OCI-M2 (cell line): ENCODE results near the gene ZFP92.

Source experiments
- DNase-seq: peaks from one replicate; lab custom pipeline; 2025; ENCODE audit not compliant: unreplicated experiment; lab: John Stamatoyannopoulos, UW

The ZFP92 gene

GRCh38 chrX:153435845-153436244, 24.6 kb downstream of the ZFP92 start:
- DNase-seq: no peak

GRCh38 chrX:153438532-153438931, 27.3 kb downstream of the ZFP92 start:
- DNase-seq: no peak

- DNase-seq: no peak
Observed at GRCh38 chrX:153439977-153440376, 28.7 kb downstream of the ZFP92 start.

GRCh38 chrX:153440556-153441135, 29.4 kb downstream of the ZFP92 start:
- no peak for DNase-seq

GRCh38 chrX:153441296-153441695, 30.0 kb downstream of the ZFP92 start:
- no peak for DNase-seq

GRCh38 chrX:153441981-153442380, 30.7 kb downstream of the ZFP92 start:
- no peak for DNase-seq

GRCh38 chrX:153442463-153442862, 31.2 kb downstream of the ZFP92 start:
- no peak for DNase-seq

- DNase-seq: no peak
Observed at GRCh38 chrX:153443476-153444332, 32.4 kb downstream of the ZFP92 start.

GRCh38 chrX:153444333-153445011, 33.2 kb downstream of the ZFP92 start:
- no peak for DNase-seq

GRCh38 chrX:153445106-153445855, 34.0 kb downstream of the ZFP92 start:
- no peak for DNase-seq

GRCh38 chrX:153445856-153446635, 34.8 kb downstream of the ZFP92 start, which contains the start of gene TREX2:
Gene TREX2 (minus strand): TSS chrX:153446056. CDS start chrX:153445430, 626 bp downstream.
- DNase-seq: no peak

- DNase-seq: no peak
Observed at GRCh38 chrX:153446636-153446936, 35.3 kb downstream of the ZFP92 start.

GRCh38 chrX:153446950-153447580, 35.8 kb downstream of the ZFP92 start:
- no peak for DNase-seq

GRCh38 chrX:153447581-153447960, 36.3 kb downstream of the ZFP92 start:
- DNase-seq: no peak

GRCh38 chrX:153448556-153449367, 37.5 kb downstream of the ZFP92 start:
- no peak for DNase-seq

GRCh38 chrX:153449368-153450113, 38.3 kb downstream of the ZFP92 start:
- no peak for DNase-seq

- DNase-seq: no peak
Observed at GRCh38 chrX:153450114-153450948, 39.1 kb downstream of the ZFP92 start.

GRCh38 chrX:153450949-153451277, 39.6 kb downstream of the ZFP92 start:
- DNase-seq: no peak
